ENCODE results near the gene MCUB. TPM values are rescaled to one million over a fixed set of nuclear protein-coding genes. Genes with fewer than 3 reads are reported as not detected.

The MCUB gene
- total RNA-seq, 1 donor from 2014 or later, result 15.8 TPM

DNA sequence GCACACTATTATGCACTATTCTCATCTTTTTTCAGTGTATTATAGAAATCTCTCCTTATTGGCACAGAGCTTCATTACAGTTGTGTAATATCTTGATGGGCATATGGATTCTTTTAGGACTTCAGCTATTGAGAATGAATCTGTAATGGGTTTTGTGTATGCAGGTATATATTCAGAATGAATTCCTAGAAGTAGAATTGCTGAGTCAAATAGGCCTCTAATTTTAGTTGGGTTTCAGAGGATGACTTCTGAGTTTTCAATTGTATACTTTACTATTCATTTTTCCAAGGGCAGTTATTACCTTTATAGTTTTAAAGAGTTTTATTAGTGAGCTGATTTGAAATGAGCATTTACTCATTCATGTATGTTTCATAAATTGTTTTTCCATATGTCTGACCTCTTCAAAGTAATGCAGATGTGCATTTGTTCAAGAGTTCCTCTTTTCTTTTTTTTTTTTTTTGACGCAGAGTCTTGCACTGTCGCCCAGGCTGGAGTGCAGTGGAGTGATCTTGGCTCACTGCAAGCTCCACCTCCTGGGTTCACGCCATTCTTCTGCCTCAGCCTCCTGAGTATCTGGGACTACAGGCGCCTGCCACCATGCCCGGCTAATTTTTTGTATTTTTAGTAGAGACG, 123.7 kb downstream of the MCUB start:
- no peak for DNase-seq

- no peak for DNase-seq
These were observed 124.7 kb downstream of the MCUB start for GRCh38 chr4:109684727-109685126.

- no peak for DNase-seq
These were observed 130.8 kb downstream of the MCUB start for GRCh38 chr4:109690690-109691410.

DNA sequence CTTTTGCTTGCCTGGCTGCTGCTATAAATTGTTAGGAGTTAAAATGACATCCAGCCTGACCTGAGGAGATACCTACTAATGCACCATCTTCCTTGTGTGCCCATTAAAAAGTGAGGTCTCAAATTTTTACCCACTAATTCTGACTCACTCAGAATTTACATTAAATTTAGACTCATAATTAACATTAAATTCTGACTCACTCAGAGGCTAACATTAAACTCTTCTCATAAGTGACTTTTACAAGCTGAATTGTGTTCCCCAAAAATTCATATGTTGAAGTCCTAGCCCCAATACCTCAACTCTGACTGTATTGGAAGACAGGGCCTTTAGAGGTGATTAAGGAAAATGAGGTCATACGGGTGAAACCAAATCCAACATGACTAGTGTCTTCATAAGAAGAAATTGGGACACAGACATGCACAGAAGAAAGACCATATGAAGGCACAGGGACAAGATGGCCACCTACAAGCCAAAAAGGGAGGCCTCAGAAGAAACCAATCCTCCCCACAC, 131.4 kb downstream of the MCUB start:
- no peak for DNase-seq

DNA sequence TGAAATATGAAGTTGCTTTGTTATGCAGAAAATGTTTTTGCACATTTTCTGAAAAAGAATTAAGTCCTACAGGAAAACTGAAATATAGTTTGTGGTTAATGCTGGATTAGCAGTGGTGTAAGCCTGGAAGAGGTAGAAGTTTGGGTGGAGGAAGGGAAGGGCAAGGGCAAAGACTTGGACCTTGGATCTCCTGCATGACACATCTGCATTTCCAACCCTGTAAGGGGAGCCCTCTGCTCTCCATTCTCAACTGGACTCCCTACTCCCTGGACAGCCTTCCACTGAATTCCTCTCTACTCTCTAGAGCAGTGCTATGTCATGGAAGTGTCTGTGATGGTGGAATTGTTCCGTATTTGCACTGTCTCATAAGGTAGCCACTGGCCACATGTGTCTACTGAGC, 138.6 kb downstream of the MCUB start:
- DNase-seq, result no peak

DNA sequence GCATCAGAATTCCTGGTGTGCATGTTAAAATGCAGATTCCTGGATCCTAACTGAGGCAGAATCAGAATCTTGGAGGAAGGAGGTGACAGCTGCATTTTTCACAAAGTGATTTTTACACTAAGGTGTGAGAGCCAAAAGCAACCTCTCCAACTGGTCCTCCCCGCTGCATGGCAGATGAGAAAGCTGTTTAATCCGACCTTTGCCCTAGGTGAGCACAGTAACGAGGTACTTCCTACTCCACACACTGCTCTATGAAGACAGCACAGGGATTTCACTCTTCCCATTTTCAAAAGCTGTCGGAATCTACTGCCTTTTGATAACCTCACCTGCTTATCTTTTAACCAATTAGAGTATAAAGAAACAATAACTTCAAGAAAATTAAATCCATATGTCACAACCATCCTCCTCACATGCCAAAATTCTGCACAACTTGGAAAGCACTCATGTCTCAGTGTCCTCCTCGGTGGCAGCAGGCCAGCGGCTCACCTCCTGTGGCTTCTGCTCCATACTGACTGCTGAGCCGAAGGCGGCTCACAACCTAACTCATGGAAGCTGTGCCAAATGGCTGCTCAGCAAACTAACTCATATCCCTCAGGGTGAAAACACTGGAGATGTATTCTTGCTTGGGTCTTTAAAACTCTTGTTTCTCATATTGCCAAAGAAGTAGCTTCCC, 139.6 kb downstream of the MCUB start:
- no peak for DNase-seq

DNA sequence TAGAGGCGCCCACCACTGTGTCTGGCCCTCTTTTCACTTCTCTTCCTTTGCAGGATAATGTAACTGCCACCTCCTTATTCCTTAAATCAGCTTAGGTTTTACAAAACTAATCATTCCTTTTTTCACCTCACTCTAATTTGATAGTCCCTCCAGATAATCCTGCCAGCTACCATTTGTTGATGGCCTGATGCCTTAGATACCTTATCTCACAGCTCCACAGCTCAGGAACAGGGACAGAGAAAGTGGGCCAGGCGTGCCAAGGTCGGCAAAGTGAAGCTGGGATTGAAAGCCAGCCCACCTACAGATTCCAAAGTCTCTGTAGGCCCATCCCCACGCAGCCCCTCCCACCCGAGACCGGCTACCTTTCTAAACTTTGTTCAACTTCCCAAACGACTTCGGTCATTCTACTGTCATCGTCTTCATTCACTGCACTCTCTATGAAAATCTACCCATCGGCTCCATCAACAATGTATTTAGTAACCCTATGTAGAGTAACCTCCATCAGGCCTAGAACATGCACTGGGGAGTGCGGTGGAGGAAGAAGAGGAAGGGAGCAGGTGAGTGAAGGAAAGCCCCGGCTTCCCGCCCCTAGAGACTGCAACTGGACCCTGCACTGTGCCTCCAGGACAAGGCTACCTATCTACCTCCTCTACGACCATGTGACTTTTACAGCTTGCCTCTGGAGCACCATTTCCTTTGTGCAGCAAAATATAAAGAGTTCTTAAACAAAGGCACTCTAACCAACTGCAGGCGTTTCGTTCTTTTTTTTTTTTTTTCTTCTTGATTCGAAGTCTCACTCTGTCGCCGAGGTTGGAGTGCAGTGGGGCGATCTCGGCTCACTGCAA, 141.7 kb downstream of the MCUB start:
- DNase-seq, result no peak

GRCh38 chr4:109702950-109703663, 143.1 kb downstream of the MCUB start, which contains the start of gene CASP6:
TSS of gene CASP6 (minus strand) at chr4:109703445. CDS start at chr4:109703395, 50 bp downstream.
- DNase-seq, result peak; percentile 54

DNA sequence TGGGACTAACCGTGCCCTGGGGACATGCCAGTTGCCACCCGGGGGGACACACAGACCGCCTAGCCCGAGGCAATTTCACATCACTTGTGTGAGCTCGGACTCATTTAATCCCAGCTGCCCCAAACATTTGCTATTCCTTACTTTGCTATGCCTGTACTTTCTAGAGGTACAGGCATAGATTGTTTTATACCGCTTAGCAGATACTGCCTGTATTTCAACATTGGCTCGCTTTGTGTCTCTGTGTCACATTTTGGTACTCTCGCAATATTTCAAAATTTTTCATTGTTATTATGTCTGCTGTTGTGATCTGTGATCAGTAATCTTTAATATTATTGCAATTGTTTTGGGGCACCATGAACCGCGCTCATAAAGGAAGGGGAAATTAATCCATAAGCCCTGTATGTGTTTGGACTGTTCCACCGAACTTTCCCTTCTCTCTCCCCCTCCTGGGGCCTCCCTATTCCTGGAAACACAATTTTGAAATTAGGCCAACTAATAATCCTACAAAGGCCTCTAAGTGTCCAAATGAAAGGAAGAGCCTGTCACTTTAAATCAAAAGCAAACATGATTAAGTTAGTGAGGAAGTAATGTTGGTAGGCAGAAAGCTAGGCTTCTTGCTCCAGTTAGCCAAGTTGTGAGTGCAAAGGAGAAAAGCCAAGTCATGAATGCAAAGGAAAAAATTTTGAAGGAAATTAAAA, 143.8 kb downstream of the MCUB start:
- DNase-seq, result peak; percentile 34

- no peak for DNase-seq
These were observed 148.4 kb downstream of the MCUB start for GRCh38 chr4:109708435-109708834.

DNA sequence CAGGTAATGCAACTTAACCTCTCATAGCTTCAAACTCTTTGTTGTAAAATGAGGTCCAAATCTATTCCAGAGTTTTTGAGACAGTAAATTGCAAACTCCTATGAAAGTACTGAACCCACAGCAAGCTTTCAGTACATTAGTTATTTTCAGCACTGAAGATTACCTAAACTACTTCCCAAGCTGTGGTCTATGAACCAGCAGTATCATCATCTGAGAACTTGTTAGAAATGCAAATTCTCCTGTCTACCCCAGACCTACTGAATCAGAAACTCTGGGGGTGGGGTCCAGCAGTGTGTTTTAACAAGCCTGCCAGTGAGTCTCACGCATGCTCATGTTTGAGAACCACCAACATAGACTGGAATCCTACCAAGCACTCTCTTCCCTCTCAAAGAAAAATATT, 148.9 kb downstream of the MCUB start:
- DNase-seq, result no peak

GRCh38 chr4:109713500-109713899, 153.5 kb downstream of the MCUB start:
- no peak for DNase-seq

GRCh38 chr4:109718759-109719158, 158.7 kb downstream of the MCUB start:
- DNase-seq, result no peak

DNA sequence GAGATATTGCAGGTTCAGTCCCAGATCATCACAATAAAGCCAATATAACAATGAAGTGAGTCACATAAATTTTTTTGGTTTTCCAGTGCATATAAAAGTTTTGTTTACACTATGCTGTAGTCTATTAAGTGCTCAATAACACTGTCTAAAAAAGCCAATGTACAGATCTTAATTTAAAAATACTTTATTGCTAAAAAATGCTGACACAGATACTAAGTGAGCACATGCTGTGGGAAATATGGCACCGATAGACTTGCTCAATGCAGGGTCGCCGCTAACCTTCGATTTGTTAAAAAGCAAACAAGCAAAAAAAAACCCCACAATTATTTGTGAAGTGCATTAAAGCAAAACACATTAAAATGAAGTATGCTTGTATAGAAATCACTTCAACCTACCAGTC, 159.6 kb downstream of the MCUB start:
- DNase-seq, result no peak

DNA sequence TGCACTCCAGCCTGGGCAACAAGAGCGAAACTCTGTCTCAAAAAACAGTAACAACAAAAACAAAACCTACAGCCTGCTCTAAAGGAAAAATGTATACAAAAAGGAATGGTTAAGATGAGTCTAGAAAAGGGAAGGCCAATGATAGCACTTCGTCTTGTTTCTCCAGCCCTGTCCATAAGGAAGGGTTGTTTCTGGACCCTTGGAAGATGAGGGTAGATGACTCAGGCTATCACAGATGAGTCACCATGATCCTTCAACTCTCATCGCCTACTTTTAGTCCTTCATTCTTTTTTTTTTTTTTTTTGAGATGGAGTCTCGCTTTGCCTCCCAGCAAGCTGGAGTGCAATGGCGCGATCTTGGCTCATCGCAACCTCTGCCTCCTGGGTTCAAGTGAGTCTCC, 161.0 kb downstream of the MCUB start:
- DNase-seq, result no peak

DNA sequence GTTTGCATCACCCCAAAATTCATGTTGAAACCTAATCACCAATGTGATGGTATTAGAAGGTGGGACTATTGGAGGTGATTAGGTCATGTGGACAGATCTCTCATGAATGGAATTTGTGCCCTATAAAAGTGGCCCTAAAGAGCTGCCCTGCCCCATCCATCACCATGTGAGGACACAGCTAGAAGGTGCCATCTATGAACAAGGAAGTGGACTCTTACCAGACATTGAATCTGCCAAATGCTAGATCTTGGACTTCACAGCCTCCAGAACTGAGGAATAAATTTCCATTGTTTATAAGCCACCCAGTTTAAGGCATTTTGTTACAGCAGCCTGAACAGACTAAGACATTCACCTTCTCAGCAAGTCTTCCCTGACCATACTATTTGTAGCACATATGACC, 162.3 kb downstream of the MCUB start:
- DNase-seq, result no peak

DNA sequence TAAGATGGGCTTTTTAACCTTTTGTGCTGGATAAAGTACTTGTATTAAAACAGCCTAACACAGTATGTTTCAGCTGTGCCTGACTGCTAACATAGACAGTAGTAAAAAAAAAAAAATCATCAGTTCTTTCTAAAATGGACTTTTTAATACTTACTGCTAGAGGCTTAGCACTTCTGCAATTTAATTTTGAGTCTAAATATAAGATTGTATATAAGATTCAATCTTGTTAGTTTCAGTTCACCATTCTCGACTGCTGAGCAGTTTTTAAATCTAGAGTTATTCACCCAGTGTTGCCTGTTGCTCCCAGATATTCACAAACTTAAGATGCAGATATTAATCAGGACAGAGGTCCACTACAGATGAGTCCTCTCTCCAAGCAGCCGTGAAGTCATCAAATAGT, 163.1 kb downstream of the MCUB start:
- DNase-seq, result no peak

DNA sequence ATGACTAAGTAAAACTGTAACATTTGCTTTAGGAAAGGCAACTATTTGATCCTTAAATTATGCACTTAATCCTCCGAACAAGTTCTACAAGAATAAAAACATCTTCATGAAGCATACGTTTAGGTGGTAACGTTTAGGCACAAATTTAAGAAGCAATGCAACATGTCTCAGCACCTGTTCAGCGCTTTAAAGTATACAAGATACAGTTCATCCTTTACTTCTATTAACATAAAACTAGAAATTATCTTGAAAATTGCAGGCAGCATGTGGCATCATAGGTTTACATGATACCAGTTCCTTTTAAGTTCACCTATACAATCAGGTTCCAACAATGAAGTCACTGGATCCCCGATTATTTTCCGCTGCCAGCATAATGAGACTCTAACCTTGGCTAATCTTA, 168.3 kb downstream of the MCUB start:
- no peak for DNase-seq

DNA sequence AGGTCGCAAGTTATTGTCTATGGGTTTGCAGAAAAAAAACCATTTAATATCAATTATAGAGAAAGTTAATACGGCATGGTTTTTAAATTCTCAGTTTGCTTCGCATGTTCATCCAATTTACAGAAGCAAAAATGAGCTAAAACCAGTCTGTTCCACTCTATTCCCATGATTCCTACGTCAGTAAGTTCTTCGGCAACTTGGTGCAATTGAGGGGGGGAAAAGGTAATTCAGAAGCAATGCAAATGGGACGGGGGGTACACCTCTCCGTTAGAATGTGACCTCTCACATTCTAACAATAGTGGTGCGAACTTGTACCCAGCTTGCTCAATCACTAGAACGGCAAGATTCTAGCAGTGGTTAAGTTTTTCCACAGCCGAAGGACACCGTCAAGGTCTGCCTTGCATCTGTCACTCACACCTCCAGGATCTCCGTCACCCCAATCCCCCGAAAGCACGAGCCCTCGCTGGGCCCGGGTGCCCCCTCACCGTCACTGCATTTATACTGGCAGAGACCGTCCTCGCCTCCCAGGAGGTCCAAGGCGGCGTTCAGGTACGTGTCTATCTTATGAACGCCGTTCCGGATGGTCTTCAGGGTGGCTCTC, 169.2 kb downstream of the MCUB start:
- DNase-seq, result peak; percentile 2
